Effector memory CD8-positive, alpha-beta T cell (primary cell): ENCODE results near the gene FOXD2.

Experiments used
- ATAC-seq: fragments of 150-1000 bp; cut with Tn5 transposase; replicated peaks from 2 replicates; pipeline ENCODE4 v1.10.0; 2021; ENCODE audit warnings: mild to moderate bottlenecking, moderate library complexity
- DNase-seq, 3 experiments: peaks; one replicate each; pipeline ENCODE4 v3.0.0; 2021
- H3K27ac Mint-ChIP-seq, 2 donors: one replicate each; pipeline ENCODE4 v1.8.0; 2022; ENCODE audit warnings: mild to moderate bottlenecking in 2 of 2, mixed read lengths in 2 of 2, moderate library complexity in 2 of 2
- H3K27me3 Mint-ChIP-seq, 2 donors: one replicate each; pipeline ENCODE4 v1.8.0; 2022; ENCODE audit warnings: mixed read lengths in 2 of 2
- H3K36me3 Mint-ChIP-seq: one replicate; pipeline ENCODE4 v1.8.0; 2022; ENCODE audit warnings: mild to moderate bottlenecking, moderate library complexity, mixed read lengths; ENCODE audit not compliant: insufficient read depth
- H3K4me1 Mint-ChIP-seq, 2 donors: one replicate each; pipeline ENCODE4 v1.8.0; 2022; ENCODE audit warnings: low read depth in 2 of 2, mixed read lengths in 2 of 2
- H3K4me3 Mint-ChIP-seq, 2 donors: one replicate each; pipeline ENCODE4 v1.8.0; 2022; ENCODE audit warnings: mild to moderate bottlenecking in 2 of 2, mixed read lengths in 2 of 2, moderate library complexity in 2 of 2
- H3K9me3 Mint-ChIP-seq, 2 donors: one replicate each; pipeline ENCODE4 v1.8.0; 2022; ENCODE audit warnings: mixed read lengths in 2 of 2

FOXD2 gene

GRCh38 chr1:47406966-47407365 is 30.9 kb upstream of the FOXD2 start:
- DNase-seq: no peak
- H3K9me3 Mint-ChIP-seq: no peaks in the 10 kb centered on the region
- no peaks in the 10 kb centered on the region for H3K36me3 Mint-ChIP-seq
- no peak overlapping the region for H3K4me3 Mint-ChIP-seq
- peaks cover 7 to 56% of the 10 kb centered on the region in 2 donors for H3K27me3 Mint-ChIP-seq
- ATAC-seq: no peak
- no peak overlapping the region for H3K27ac Mint-ChIP-seq
- no peaks in the 10 kb centered on the region for H3K4me1 Mint-ChIP-seq

GRCh38 chr1:47407481-47407880 is 30.4 kb upstream of the FOXD2 start:
- Mint-ChIP-seq H3K27ac (no peak overlapping the region), H3K4me1 (no peaks in the 10 kb centered on the region), H3K36me3 (no peaks in the 10 kb centered on the region), H3K9me3 (no peaks in the 10 kb centered on the region), H3K4me3 (no peak overlapping the region), H3K27me3 (peaks cover 7 to 51% of the 10 kb centered on the region in 2 donors)
- no peak for DNase-seq
- ATAC-seq: no peak

DNA sequence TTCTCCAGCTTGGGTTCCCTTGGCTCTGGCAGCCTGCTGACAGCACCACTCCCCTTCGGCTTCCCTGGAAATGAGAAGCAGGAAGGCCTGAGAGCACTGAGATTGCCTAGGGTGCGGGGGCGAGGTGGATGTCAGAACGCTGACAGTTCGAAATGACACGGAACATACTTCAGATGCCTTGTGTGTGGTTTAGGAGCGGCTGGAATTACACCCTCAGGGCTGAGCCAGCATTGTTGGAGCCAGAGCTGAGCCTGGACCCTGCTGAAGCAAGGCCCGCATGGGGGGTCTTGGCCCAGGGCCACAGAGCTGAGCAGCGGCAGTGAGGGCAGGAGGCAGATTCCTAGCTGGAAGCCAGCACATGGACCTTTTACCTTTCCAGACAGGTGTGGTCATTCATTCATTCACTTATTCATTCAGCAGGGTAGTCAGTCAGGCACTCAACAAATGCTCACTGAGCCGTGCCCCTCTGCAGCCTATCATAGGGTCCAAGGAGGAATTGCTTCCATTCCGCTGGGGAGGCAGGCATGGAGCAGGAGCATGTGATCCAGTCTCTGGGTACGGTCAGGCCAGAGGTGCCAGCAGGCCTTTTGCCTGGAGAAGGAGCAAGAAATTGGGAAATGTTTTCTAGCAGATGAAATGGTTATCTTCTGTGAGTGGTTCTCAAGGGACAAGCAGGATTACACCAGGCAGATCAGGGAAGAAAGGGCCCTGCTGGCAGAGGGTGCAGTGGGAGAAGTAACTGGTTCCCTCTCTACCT is 28.4 kb upstream of the FOXD2 start:
- no peak overlapping the region for H3K27ac Mint-ChIP-seq
- H3K9me3 Mint-ChIP-seq: no peaks in the 10 kb centered on the region
- ATAC-seq (no peak), DNase-seq (no peak)
- no peaks in the 10 kb centered on the region for H3K36me3 Mint-ChIP-seq
- no peaks in the 10 kb centered on the region for H3K4me1 Mint-ChIP-seq
- H3K27me3 Mint-ChIP-seq: peaks cover 13 to 44% of the 10 kb centered on the region in 2 donors
- no peak overlapping the region for H3K4me3 Mint-ChIP-seq

GRCh38 chr1:47410068-47410455 is 27.8 kb upstream of the FOXD2 start:
- peaks cover 12 to 45% of the 10 kb centered on the region in 2 donors for H3K27me3 Mint-ChIP-seq
- no peak for ATAC-seq

GRCh38 chr1:47411436-47411835 is 26.4 kb upstream of the FOXD2 start:
- Mint-ChIP-seq H3K36me3 (no peaks in the 10 kb centered on the region), H3K9me3 (no peaks in the 10 kb centered on the region), H3K4me3 (no peak overlapping the region), H3K27ac (peak overlapping the region in 1 of 2 donors; percentile 27), H3K27me3 (peaks cover 20 to 45% of the 10 kb centered on the region in 2 donors), H3K4me1 (peaks cover 0 to under 1% of the 10 kb centered on the region in 2 donors)
- DNase-seq: no peak
- ATAC-seq: no peak

More at GRCh38 chr1:47410068-47410455, 27.8 kb upstream of the FOXD2 start:
- H3K4me3 Mint-ChIP-seq: no peak overlapping the region
- no peaks in the 10 kb centered on the region for H3K36me3 Mint-ChIP-seq
- H3K4me1 Mint-ChIP-seq: no peaks in the 10 kb centered on the region
- DNase-seq: no peak
- H3K27ac Mint-ChIP-seq: no peak overlapping the region
- no peaks in the 10 kb centered on the region for H3K9me3 Mint-ChIP-seq

DNA sequence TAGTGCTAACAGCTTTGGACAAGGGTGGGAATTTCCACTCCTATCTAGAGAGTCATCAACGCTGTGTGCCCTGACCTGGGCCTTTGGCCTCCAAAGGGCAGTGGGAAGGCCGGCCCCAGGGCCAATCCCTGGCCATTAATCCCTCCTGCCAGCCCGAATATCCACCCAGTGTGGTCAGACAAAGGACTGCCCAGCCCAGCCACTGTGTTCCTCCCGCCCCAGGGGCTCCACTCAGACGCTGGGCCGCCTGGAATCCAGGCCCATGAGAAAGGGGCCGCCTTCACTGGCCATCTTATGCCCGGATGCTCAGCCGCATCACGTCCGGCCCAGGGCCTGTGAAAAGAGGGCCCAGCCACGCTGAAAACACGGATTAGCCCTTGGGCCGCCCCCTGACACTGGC is 25.4 kb upstream of the FOXD2 start:
- Mint-ChIP-seq H3K4me1 (peaks cover 3 to 5% of the 10 kb centered on the region in 2 donors), H3K9me3 (no peaks in the 10 kb centered on the region), H3K4me3 (no peak overlapping the region), H3K27me3 (peaks cover 24 to 51% of the 10 kb centered on the region in 2 donors), H3K36me3 (no peaks in the 10 kb centered on the region), H3K27ac (no peak overlapping the region)
- DNase-seq: no peak
- no peak for ATAC-seq

- H3K9me3 Mint-ChIP-seq: no peaks in the 10 kb centered on the region
- H3K4me1 Mint-ChIP-seq: peaks cover 6 to 8% of the 10 kb centered on the region in 2 donors
- DNase-seq (no peak), ATAC-seq (no peak)
- no peak within 1 kb of the TSS for H3K27ac Mint-ChIP-seq
- H3K4me3 Mint-ChIP-seq: peak within 1 kb of the TSS; percentile 70 to 72
- no peaks in the 10 kb centered on the region for H3K36me3 Mint-ChIP-seq
- H3K27me3 Mint-ChIP-seq: peaks cover 43 to 62% of the 10 kb centered on the region in 2 donors
Measured at GRCh38 chr1:47415728-47416318, 22.0 kb upstream of the FOXD2 start, which contains the start of gene FOXE3. FOXE3 (plus strand) TSS chr1:47416285; CDS start chr1:47416316, 31 bp downstream.

DNA sequence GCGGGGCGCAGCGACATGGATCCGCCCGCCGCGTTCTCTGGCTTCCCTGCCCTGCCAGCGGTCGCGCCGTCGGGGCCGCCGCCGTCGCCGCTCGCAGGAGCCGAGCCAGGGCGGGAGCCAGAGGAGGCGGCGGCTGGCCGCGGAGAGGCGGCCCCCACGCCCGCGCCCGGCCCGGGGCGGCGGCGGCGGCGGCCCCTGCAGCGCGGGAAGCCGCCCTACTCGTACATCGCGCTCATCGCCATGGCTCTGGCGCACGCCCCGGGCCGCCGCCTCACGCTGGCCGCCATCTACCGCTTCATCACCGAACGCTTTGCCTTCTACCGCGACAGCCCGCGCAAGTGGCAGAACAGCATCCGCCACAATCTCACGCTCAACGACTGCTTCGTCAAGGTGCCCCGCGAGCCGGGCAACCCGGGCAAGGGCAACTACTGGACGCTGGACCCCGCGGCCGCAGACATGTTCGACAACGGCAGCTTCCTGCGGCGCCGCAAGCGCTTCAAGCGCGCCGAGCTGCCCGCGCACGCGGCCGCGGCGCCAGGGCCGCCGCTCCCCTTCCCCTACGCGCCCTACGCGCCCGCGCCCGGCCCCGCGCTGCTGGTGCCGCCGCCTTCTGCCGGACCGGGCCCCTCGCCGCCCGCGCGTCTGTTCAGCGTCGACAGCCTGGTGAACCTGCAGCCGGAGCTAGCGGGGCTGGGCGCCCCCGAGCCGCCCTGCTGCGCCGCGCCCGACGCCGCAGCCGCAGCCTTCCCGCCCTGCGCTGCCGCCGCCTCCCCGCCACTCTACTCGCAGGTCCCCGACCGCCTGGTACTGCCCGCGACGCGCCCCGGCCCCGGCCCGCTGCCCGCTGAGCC is 21.3 kb upstream of the FOXD2 start:
- no peaks in the 10 kb centered on the region for H3K36me3 Mint-ChIP-seq
- peaks cover 43 to 58% of the 10 kb centered on the region in 2 donors for H3K27me3 Mint-ChIP-seq
- no peaks in the 10 kb centered on the region for H3K9me3 Mint-ChIP-seq
- peak overlapping the region; percentile 61 to 64 for H3K4me3 Mint-ChIP-seq
- no peak overlapping the region for H3K27ac Mint-ChIP-seq
- peaks cover 6 to 8% of the 10 kb centered on the region in 2 donors for H3K4me1 Mint-ChIP-seq
- DNase-seq (no peak), ATAC-seq (peak; percentile 35)

DNA sequence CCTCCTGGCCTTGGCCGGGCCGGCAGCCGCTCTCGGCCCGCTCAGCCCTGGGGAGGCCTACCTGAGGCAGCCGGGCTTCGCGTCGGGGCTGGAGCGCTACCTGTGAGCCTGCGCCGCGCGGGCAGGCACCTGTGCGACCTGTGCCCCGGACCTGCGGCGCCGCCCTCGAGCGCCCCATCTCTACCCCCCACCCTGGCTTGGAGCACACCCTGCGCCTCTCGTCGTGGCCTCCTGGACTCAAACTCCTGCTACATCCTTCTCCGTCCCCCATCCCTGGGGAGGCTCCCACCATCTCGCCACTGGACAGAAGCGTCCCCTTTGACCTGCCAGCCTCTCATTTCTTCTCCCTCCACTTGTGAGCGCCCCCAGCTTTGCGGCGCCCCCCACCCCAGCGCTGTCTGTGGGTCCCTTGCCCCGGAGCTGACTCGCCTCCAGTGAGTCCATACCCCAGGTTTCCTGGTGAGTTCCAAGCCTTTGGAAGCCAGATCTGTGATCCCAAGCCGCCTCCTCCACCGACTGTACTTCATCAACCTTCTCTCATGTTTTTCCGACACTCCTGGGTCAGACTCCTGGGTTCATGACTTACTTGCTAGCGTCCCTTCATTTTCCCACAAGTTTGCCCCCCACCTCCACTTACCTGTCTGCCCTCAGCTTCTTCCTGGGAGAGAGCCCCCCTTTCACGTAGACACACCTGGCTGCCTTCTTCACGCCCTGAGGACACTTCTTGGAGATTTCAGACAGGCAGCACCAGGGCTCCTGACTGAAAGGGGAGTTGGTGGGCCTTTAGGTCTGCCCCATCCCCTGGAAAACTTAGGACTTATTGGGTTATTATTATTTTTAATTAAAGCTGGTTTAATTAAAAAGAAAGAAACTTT is 20.4 kb upstream of the FOXD2 start:
- no peaks in the 10 kb centered on the region for H3K9me3 Mint-ChIP-seq
- DNase-seq (no peak), ATAC-seq (no peak)
- no peaks in the 10 kb centered on the region for H3K36me3 Mint-ChIP-seq
- no peak overlapping the region for H3K27ac Mint-ChIP-seq
- H3K4me3 Mint-ChIP-seq: peak overlapping the region; percentile 70 to 72
- H3K4me1 Mint-ChIP-seq: peaks cover 6 to 8% of the 10 kb centered on the region in 2 donors
- peaks cover 43 to 58% of the 10 kb centered on the region in 2 donors for H3K27me3 Mint-ChIP-seq

DNA sequence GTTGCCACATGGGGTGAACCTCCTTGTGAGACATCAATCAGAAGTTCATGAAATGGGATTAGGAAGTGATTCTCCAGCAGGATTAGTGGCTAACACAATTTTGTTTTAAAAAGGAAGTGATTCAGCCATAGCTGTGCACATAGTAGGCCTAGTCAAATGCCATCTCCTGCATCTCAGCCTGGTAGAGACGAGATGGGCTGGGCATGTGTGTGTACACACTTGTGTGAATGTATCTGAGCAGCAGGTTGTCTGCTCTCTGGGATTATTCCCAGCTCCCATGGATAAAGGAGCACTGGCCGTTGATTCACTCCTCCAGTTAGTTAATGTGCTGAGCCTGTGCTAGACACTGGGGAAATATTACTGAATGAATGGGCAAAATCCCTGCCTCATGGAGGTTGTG is 19.7 kb upstream of the FOXD2 start:
- Mint-ChIP-seq H3K4me3 (peak overlapping the region; percentile 70 to 72), H3K27me3 (peaks cover 43 to 58% of the 10 kb centered on the region in 2 donors)

DNA sequence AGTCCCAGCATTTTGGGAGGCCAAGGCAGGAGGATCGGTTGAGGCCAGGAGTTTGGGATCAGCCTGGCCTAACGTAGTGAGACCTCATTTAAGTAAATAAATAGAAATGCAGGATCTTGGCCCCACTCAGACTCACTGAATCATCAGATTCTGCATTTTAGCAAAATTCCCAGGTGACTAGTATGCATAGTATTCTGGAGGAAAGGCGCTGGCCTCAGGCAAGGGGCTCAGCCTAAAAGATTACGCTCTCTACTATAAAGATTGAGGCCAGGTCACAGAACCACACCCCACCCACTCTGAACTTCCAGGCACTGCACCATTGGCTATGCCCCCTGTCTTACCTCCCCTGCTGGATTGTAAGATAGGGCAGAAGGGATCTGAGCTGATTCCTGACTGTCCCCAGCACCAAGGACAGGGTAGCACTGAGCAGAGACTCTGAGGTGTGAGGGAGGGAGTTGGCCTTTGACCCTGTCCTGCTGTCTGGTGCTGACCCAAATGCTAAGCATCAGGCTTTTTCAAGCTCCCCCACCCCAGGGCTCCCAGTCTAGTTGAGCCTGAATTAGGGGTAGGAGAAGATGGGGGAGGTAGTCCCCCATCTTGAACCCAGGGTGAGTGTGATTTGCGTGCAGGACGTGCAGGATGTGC is 19.0 kb upstream of the FOXD2 start:
- Mint-ChIP-seq H3K27me3 (peaks cover 42 to 54% of the 10 kb centered on the region in 2 donors), H3K27ac (no peak overlapping the region), H3K9me3 (no peaks in the 10 kb centered on the region), H3K4me1 (peaks cover 6 to 8% of the 10 kb centered on the region in 2 donors), H3K36me3 (peaks cover 3% of the 10 kb centered on the region), H3K4me3 (no peak overlapping the region)
- no peak for ATAC-seq
- no peak for DNase-seq

More for the DNA sequence above, 19.7 kb upstream of the FOXD2 start:
- ATAC-seq: no peak
- peaks cover under 1% of the 10 kb centered on the region for H3K36me3 Mint-ChIP-seq
- no peak for DNase-seq
- no peaks in the 10 kb centered on the region for H3K9me3 Mint-ChIP-seq
- no peak overlapping the region for H3K27ac Mint-ChIP-seq
- H3K4me1 Mint-ChIP-seq: peaks cover 6 to 8% of the 10 kb centered on the region in 2 donors

- no peak overlapping the region for H3K27ac Mint-ChIP-seq
- peaks cover 29 to 38% of the 10 kb centered on the region in 2 donors for H3K27me3 Mint-ChIP-seq
- no peak overlapping the region for H3K4me3 Mint-ChIP-seq
Measured at GRCh38 chr1:47420547-47420946, 17.3 kb upstream of the FOXD2 start.

More at GRCh38 chr1:47420547-47420946, 17.3 kb upstream of the FOXD2 start:
- Mint-ChIP-seq H3K9me3 (no peaks in the 10 kb centered on the region), H3K4me1 (peaks cover 6 to 8% of the 10 kb centered on the region in 2 donors), H3K36me3 (peaks cover 3% of the 10 kb centered on the region)
- no peak for DNase-seq
- ATAC-seq: no peak
